ENCODE data around the gene AEBP1. TPM values are rescaled to one million over a fixed set of nuclear protein-coding genes. Genes with fewer than 3 reads are reported as not detected.

AEBP1 gene
- total and polyA plus RNA-seq, 2 of the 4 experiments (the other 2 are of a cell fraction), result 1.1 to 5.7 TPM

DNA sequence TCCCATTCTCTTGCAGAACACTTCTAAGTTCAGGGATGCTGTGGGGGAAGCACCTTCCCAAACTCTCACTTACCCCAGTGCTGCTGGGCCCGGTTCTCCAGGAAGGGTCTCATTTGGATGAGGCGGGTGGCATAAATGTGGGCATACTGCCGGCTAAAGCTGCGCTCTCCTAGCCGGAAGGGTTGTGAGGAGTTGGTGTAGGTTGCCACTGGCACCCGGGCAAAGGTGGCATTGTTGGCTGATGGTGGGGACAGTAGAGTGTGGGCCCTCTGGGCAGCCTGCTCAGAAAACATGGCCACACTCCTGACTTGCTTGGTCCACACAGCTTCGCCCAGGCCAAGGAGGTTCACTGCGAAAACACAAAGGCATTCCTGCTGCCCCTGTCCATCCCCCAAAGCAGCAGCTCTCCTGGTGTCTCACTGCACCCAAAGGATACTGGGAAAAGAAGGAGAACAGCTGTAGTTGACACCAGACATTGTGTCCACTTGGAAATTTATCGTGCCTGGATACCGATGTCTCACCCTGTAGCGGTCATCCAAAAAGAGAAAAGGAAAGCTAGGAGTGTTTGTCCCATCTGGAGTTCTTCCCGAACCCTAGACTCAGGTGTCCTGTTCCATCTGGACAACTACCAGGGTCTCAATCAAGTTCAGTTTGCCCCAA, 17.7 kb downstream of the AEBP1 start (continued):
- TF ChIP-seq, protein P1, sequence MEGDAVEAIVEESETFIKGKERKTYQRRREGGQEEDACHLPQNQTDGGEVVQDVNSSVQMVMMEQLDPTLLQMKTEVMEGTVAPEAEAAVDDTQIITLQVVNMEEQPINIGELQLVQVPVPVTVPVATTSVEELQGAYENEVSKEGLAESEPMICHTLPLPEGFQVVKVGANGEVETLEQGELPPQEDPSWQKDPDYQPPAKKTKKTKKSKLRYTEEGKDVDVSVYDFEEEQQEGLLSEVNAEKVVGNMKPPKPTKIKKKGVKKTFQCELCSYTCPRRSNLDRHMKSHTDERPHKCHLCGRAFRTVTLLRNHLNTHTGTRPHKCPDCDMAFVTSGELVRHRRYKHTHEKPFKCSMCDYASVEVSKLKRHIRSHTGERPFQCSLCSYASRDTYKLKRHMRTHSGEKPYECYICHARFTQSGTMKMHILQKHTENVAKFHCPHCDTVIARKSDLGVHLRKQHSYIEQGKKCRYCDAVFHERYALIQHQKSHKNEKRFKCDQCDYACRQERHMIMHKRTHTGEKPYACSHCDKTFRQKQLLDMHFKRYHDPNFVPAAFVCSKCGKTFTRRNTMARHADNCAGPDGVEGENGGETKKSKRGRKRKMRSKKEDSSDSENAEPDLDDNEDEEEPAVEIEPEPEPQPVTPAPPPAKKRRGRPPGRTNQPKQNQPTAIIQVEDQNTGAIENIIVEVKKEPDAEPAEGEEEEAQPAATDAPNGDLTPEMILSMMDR (conservative IDR thresholded peaks at IDR 0.05; ENCODE audit: low read depth, low read length), result no peak

DNA sequence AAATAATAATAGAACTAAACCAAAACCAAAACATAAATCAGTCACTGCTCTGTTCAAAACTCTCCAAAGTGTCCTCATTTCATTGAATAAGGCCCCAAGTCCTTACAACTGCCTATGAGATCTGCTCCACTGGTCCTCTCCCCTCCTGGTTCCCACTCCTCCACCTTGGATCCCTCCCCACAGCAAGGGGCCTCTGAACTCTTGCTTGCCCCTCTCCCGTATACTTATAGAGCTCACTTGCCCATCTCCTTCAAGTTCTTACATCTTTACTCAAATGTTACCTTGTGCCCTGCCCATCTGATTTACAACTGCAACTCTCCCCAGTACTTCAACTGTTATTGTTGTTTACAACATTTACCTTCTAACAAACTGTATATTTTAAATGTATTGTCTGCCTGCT, 18.4 kb downstream of the AEBP1 start:
- POLR2A ChIA-PET (ENCODE audit: unreplicated experiment), result no interaction called here
- Histone ChIP-seq H2AFZ (replicated peaks; ENCODE audit: low read length, poor library complexity) (no peak overlapping the region), H3K4me2 (ENCODE audit: low read depth, low read length) (peak overlapping the region; percentile 99), H3K9ac (ENCODE audit: low read depth, low read length) (peak overlapping the region; percentile 77), H4K91ac (ENCODE audit: insufficient read depth, low read depth, low read length) (0 out of 2 replicates have a peak overlapping the region, but pooled peaks have one; percentile 8), H2BK15ac (ENCODE audit: low read depth, low read length) (no peak overlapping the region), H3K9me3 (ENCODE audit: control insufficient read depth, insufficient read depth, low read length) (no peaks in the 10 kb centered on the region), H2BK20ac (ENCODE audit: low read depth, low read length) (no peak overlapping the region), H2BK5ac (ENCODE audit: low read depth, low read length, poor library complexity, severe bottlenecking) (peak overlapping the region; percentile 57), H3K27ac (ENCODE audit: insufficient read depth, low read length) (no peak overlapping the region), H3K14ac (replicated peaks; ENCODE audit: low read depth, low read length) (peak overlapping the region; percentile 91), H4K8ac (ENCODE audit: low read depth in 2 of 2, low read length in 2 of 2) (peak overlapping the region; percentile 17 to 86; a peak in 2 of 4 replicates), H2AK5ac (ENCODE audit: low read depth, low read length) (peak overlapping the region; percentile 47; the same call in 1 of the 2 replicates), H3K4me1 (ENCODE audit: control insufficient read depth, insufficient read depth, low read length) (peaks cover 6% of the 10 kb centered on the region), H3K36me3 (ENCODE audit: control insufficient read depth, insufficient read depth, low read length) (peaks cover 26% of the 10 kb centered on the region), H4K5ac (ENCODE audit: low read depth, low read length) (no peak overlapping the region; the same call in 1 of the 2 replicates), H3K79me1 (ENCODE audit: low read depth in 1 of 2, low read length in 2 of 2) (peaks cover 17 to 48% of the 10 kb centered on the region in 2 experiments), H2BK120ac (ENCODE audit: low read depth, low read length) (no peak overlapping the region), H3K4me3 (ENCODE audit: insufficient read depth, low read depth, low read length) (peak overlapping the region; percentile 92; the same call in 1 of the 2 replicates), H2AK9ac (replicated peaks; ENCODE audit: low read depth, low read length, poor library complexity) (peak overlapping the region; percentile 96), H3K9me1 (ENCODE audit: insufficient read depth, low read length) (peaks cover 16% of the 10 kb centered on the region), H3K18ac (ENCODE audit: low read depth, low read length) (no peak overlapping the region), H4K20me1 (ENCODE audit: insufficient read depth, low read length) (no peaks in the 10 kb centered on the region; the same call in 1 of the 2 replicates), H3K4ac (ENCODE audit: low read depth, low read length) (peak overlapping the region; percentile 83), H3K27me3 (ENCODE audit: control insufficient read depth, insufficient read depth, low read length) (no peaks in the 10 kb centered on the region), H3K56ac (ENCODE audit: extremely low read depth, insufficient read depth, low read length) (peak overlapping the region; percentile 76; the same call in 1 of the 2 replicates), H3K23ac (ENCODE audit: low read depth, low read length) (peak overlapping the region; percentile 93)
- in situ Hi-C loops (cut with MboI; ENCODE audit: low sequenced_read_pairs) (loop anchor here (10.0 kb wide), 1 partner anchor 72 kb away; no protein-coding TSS in a partner anchor), dilution Hi-C loops (cut with HindIII; ENCODE audit: low sequenced_read_pairs, unreplicated experiment) (no loop called here), intact Hi-C loops (cut with micrococcal nuclease) (loop anchor here (2.0 kb wide), 1 partner anchor 40 kb away; the partner anchor contains the start of gene POLM)
- no peak for ATAC-seq (ENCODE audit: low read depth)
- DNase-seq, result no peak
- WGBS, 2 experiments (ENCODE audit: extremely low coverage in 2 of 2, insufficient read length in 1 of 2), result no CpG with 5 or more reads among the region's 1 CpG
- CTCF ChIA-PET, result no interaction called here
- BruUV-seq (replicated peaks), result no TSS peak
- no peak for TF ChIP-seq RAD21 (IDR thresholded peaks at IDR 0.05; ENCODE audit: low read length)
- TF ChIP-seq POLR2A (IDR thresholded peaks at IDR 0.05; ENCODE audit: low read depth, low read length), result no peak
- no peak for TF ChIP-seq FOS (IDR thresholded peaks at IDR 0.05; ENCODE audit: low read depth, low read length)
- no peak for TF ChIP-seq SMC3 (IDR thresholded peaks at IDR 0.05; ENCODE audit: low read depth, low read length)
- no peak for TF ChIP-seq NFE2L2 (IDR thresholded peaks at IDR 0.05; ENCODE audit: low read depth, low read length)
- TF ChIP-seq MAFK (IDR thresholded peaks at IDR 0.05; ENCODE audit: low read depth, low read length), result no peak
- no peak for TF ChIP-seq RFX5 (IDR thresholded peaks at IDR 0.05; ENCODE audit: low read depth, low read length)
- no peak for TF ChIP-seq MAZ (IDR thresholded peaks at IDR 0.05; ENCODE audit: borderline replicate concordance, low read depth, low read length)
- no peak for TF ChIP-seq MXI1 (IDR thresholded peaks at IDR 0.05; ENCODE audit: borderline replicate concordance, low read depth, low read length)
- TF ChIP-seq, protein P1 (conservative IDR thresholded peaks at IDR 0.05; ENCODE audit: low read depth, low read length), result no peak
- no peak for TF ChIP-seq RCOR1 (IDR thresholded peaks at IDR 0.05; ENCODE audit: insufficient replicate concordance, low read length)
